Measurements from ENCODE around the gene NEDD1. TPM values are rescaled to one million over a fixed set of nuclear protein-coding genes. Genes with fewer than 3 reads are reported as not detected.

Gene NEDD1
- total and polyA plus RNA-seq, 10 of the 15 experiments (the other 5 are each of a cell fraction or from before 2014, with no cell fraction given), result 15.9 to 52.6 (median 28.7) TPM

DNA sequence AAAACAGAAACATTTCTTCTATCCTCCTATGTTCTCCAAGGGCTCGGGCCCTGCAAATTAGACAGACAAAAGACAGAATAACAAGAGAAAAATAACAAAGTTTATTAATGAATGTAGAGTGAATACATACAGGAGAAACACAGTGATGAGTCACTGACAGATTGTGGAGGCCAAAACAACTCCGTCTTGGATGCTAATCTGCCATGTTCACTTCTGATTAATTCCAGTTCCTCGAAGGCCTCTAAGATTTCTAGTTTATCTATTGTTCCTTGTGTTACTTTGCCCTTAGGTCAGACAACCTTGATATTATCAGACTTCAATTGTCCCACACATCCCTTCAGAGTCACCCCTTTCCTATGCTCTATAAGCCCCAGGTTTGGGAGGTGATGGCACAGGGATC is 26.8 kb upstream of the NEDD1 start:
- Histone ChIP-seq H3K4me2 (ENCODE audit: control insufficient read depth, insufficient read depth) (no peak overlapping the region), H2AFZ (ENCODE audit: control insufficient read depth, low read depth, low read length) (no peak overlapping the region), H3K27me3 (replicated peaks in 1 of 2; ENCODE audit: control insufficient read depth in 2 of 2, insufficient read depth in 2 of 2, low read length in 1 of 2) (peaks cover 0 to 2% of the 10 kb centered on the region in 2 experiments; a peak in 1 of 4 replicates), H3K9me3 (replicated peaks; ENCODE audit: control insufficient read depth, insufficient read depth, low read length) (no peaks in the 10 kb centered on the region; the same call in 2 of the 3 replicates), H4K20me1 (ENCODE audit: control insufficient read depth, insufficient read depth) (no peaks in the 10 kb centered on the region), H3K4me3 (no peak overlapping the region), H3K9ac (ENCODE audit: control insufficient read depth, insufficient read depth, low read length) (no peak overlapping the region), H3K36me3 (ENCODE audit: control insufficient read depth in 2 of 2, insufficient read depth in 2 of 2, low read length in 1 of 2) (no peaks in the 10 kb centered on the region), H3K4me1 (ENCODE audit: control insufficient read depth, insufficient read depth, low read length) (no peaks in the 10 kb centered on the region), H3K79me2 (ENCODE audit: control insufficient read depth, insufficient read depth, low read length) (no peaks in the 10 kb centered on the region), H3K27ac (ENCODE audit: control insufficient read depth, insufficient read depth) (no peak overlapping the region)
- ATAC-seq (no peak), FAIRE-seq (no peak), DNase-seq (ENCODE audit: low read depth, low spot score) (no peak)
- 39% methylated on average over 3 of the region's 3 CpGs for WGBS (ENCODE audit: insufficient coverage, insufficient replicate concordance, low lambda C conversion rate, missing lambda C conversion rate)
- SMC1A ChIA-PET (ENCODE audit: uncharacterized antibody, unreplicated experiment), result no interaction called here
- intact Hi-C loops (cut with micrococcal nuclease; ENCODE audit: unreplicated experiment) (no loop called here), in situ Hi-C loops (cut with MboI) (no loop called here)
- POLR2A ChIA-PET, result no interaction called here
- no TSS peak for BruUV-seq (replicated peaks)
- RAD21 ChIA-PET (ENCODE audit: unreplicated experiment), result no interaction called here
- CTCF ChIA-PET, result no interaction called here
- TF ChIP-seq, protein P1, sequence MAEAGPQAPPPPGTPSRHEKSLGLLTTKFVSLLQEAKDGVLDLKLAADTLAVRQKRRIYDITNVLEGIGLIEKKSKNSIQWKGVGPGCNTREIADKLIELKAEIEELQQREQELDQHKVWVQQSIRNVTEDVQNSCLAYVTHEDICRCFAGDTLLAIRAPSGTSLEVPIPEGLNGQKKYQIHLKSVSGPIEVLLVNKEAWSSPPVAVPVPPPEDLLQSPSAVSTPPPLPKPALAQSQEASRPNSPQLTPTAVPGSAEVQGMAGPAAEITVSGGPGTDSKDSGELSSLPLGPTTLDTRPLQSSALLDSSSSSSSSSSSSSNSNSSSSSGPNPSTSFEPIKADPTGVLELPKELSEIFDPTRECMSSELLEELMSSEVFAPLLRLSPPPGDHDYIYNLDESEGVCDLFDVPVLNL (IDR thresholded peaks at IDR 0.05; ENCODE audit: low read depth, low read length), result no peak
- TF ChIP-seq ATF7 (IDR thresholded peaks at IDR 0.05; ENCODE audit: low read depth) (no peak), PRDM15 (CRISPR knock-in tag; IDR thresholded peaks at IDR 0.05) (no peak), HDGF (IDR thresholded peaks at IDR 0.05) (no peak), SIX5 (IDR thresholded peaks at IDR 0.05; ENCODE audit: low read depth, low read length, severe bottlenecking) (no peak), TBL1XR1 (IDR thresholded peaks at IDR 0.05; ENCODE audit: low read depth, low read length) (no peak), MYC (IDR thresholded peaks at IDR 0.05; ENCODE audit: insufficient read depth, insufficient read length, insufficient replicate concordance, low read length, severe bottlenecking) (no peak), ZNF687 (IDR thresholded peaks at IDR 0.05) (no peak), RELB (IDR thresholded peaks at IDR 0.05; ENCODE audit: low read depth) (no peak), IRF4 (IDR thresholded peaks at IDR 0.05; ENCODE audit: low read depth, low read length) (no peak), BCLAF1 (IDR thresholded peaks at IDR 0.05) (no peak)
